ENCODE data around the gene AIMP1. TPM values are rescaled to one million over a fixed set of nuclear protein-coding genes. Genes with fewer than 3 reads are reported as not detected.
"Not testable (repeated sequence)": the region's sequence is repeated elsewhere in the genome, so short reads cannot be mapped to it uniquely, and the experiment has no call there.

The AIMP1 gene
- total RNA-seq, 1 donor from 2014 or later = 36.3 TPM

- no peaks in the 10 kb centered on the region for H3K27me3 Mint-ChIP-seq
- no peaks in the 10 kb centered on the region for H3K9me3 Mint-ChIP-seq (ENCODE audit: low read depth)
- no peak overlapping the region for H3K27ac Mint-ChIP-seq
- H3K4me3 Mint-ChIP-seq (ENCODE audit: low read depth) = no peak overlapping the region
- no peaks in the 10 kb centered on the region for H3K36me3 Mint-ChIP-seq (ENCODE audit: insufficient read depth)
- no peak for DNase-seq (ENCODE audit: low spot score, unreplicated experiment)
- no peak for TF ChIP-seq CTCF (IDR thresholded peaks at IDR 0.05; ENCODE audit: unreplicated experiment)
- H3K4me1 Mint-ChIP-seq (ENCODE audit: low read depth) = no peaks in the 10 kb centered on the region
Measured at GRCh38 chr4:106373026-106373425, 56.7 kb downstream of the AIMP1 start.

- H3K36me3 Mint-ChIP-seq (ENCODE audit: insufficient read depth) = no peaks in the 10 kb centered on the region
- no peak overlapping the region for H3K27ac Mint-ChIP-seq
- no peak overlapping the region for H3K4me3 Mint-ChIP-seq (ENCODE audit: low read depth)
- TF ChIP-seq CTCF (IDR thresholded peaks at IDR 0.05; ENCODE audit: unreplicated experiment) = no peak
- no peaks in the 10 kb centered on the region for H3K9me3 Mint-ChIP-seq (ENCODE audit: low read depth)
- no peaks in the 10 kb centered on the region for H3K4me1 Mint-ChIP-seq (ENCODE audit: low read depth)
- H3K27me3 Mint-ChIP-seq = no peaks in the 10 kb centered on the region
- DNase-seq (ENCODE audit: low spot score, unreplicated experiment) = no peak
Measured at GRCh38 chr4:106380179-106380578, 63.8 kb downstream of the AIMP1 start.

GRCh38 chr4:106384878-106385277 is 68.5 kb downstream of the AIMP1 start:
- H3K27me3 Mint-ChIP-seq = no peaks in the 10 kb centered on the region
- H3K36me3 Mint-ChIP-seq (ENCODE audit: insufficient read depth) = no peaks in the 10 kb centered on the region
- no peaks in the 10 kb centered on the region for H3K4me1 Mint-ChIP-seq (ENCODE audit: low read depth)
- H3K9me3 Mint-ChIP-seq (ENCODE audit: low read depth) = no peaks in the 10 kb centered on the region
- no peak overlapping the region for H3K4me3 Mint-ChIP-seq (ENCODE audit: low read depth)
- no peak for TF ChIP-seq CTCF (IDR thresholded peaks at IDR 0.05; ENCODE audit: unreplicated experiment)
- DNase-seq (ENCODE audit: low spot score, unreplicated experiment) = no peak
- no peak overlapping the region for H3K27ac Mint-ChIP-seq

GRCh38 chr4:106385853-106386393 is 69.6 kb downstream of the AIMP1 start:
- Mint-ChIP-seq H3K36me3 (ENCODE audit: insufficient read depth) (no peaks in the 10 kb centered on the region), H3K9me3 (ENCODE audit: low read depth) (no peaks in the 10 kb centered on the region), H3K27me3 (no peaks in the 10 kb centered on the region), H3K4me1 (ENCODE audit: low read depth) (no peaks in the 10 kb centered on the region), H3K4me3 (ENCODE audit: low read depth) (no peak overlapping the region), H3K27ac (no peak overlapping the region)
- TF ChIP-seq CTCF (IDR thresholded peaks at IDR 0.05; ENCODE audit: unreplicated experiment) = no peak
- DNase-seq (ENCODE audit: low spot score, unreplicated experiment) = no peak

GRCh38 chr4:106395582-106395981 is 79.2 kb downstream of the AIMP1 start:
- TF ChIP-seq CTCF (IDR thresholded peaks at IDR 0.05; ENCODE audit: unreplicated experiment) = no peak
- no peaks in the 10 kb centered on the region for H3K27me3 Mint-ChIP-seq
- H3K4me3 Mint-ChIP-seq (ENCODE audit: low read depth) = no peak overlapping the region
- DNase-seq (ENCODE audit: low spot score, unreplicated experiment) = no peak
- H3K9me3 Mint-ChIP-seq (ENCODE audit: low read depth) = peaks cover 20% of the 10 kb centered on the region
- no peaks in the 10 kb centered on the region for H3K4me1 Mint-ChIP-seq (ENCODE audit: low read depth)
- H3K27ac Mint-ChIP-seq = no peak overlapping the region
- H3K36me3 Mint-ChIP-seq (ENCODE audit: insufficient read depth) = no peaks in the 10 kb centered on the region

- not testable (repeated sequence) for H3K4me3 Mint-ChIP-seq (ENCODE audit: low read depth); H3K27me3 Mint-ChIP-seq; H3K27ac Mint-ChIP-seq; DNase-seq (ENCODE audit: low spot score, unreplicated experiment); H3K4me1 Mint-ChIP-seq (ENCODE audit: low read depth); H3K36me3 Mint-ChIP-seq (ENCODE audit: insufficient read depth)
- peaks cover 24% of the 10 kb centered on the region for H3K9me3 Mint-ChIP-seq (ENCODE audit: low read depth)
Measured at GRCh38 chr4:106398898-106399297, 82.5 kb downstream of the AIMP1 start.

Data from progenitor cell of endocrine pancreas (in vitro differentiated cells).